Esophagus muscularis mucosa (tissue), 3 donors: Measurements from ENCODE around the gene CNPY4.

Source experiments
- CTCF ChIP-seq, 3 experiments: fragments of 200-600 bp in 2 of 3; fragments of 450-650 bp in 1 of 3; sonication (generic) in 2 of 3; IDR thresholded peaks; one replicate each; pipeline ENCODE4 v1.5.1; 2017 to 2019; ENCODE audit warnings: antibody characterized with exemption in 3 of 3, mild to moderate bottlenecking in 2 of 3, moderate library complexity in 1 of 3
- POLR2AphosphoS5 ChIP-seq, 2 donors: sonication (generic); formaldehyde crosslinking; IDR thresholded peaks; one replicate each; pipeline ENCODE4 v1.6.1; 2017; ENCODE audit warnings: antibody characterized with exemption in 2 of 2

GRCh38 chr7:100074841-100075240 is 44.6 kb upstream of the CNPY4 start:
- TF ChIP-seq CTCF (IDR thresholded peaks at IDR 0.05): no peak
- no peak for TF ChIP-seq POLR2AphosphoS5 (IDR thresholded peaks at IDR 0.05)
